ENCODE results near the gene PRSS2.
"Not testable (repeated sequence)": the region's sequence is repeated elsewhere in the genome, so short reads cannot be mapped to it uniquely, and the experiment has no call there.

- not testable (repeated sequence) for TF ChIP-seq CTCF (IDR thresholded peaks at IDR 0.05); POLR2A (IDR thresholded peaks at IDR 0.05; ENCODE audit: low read depth)
Observed at GRCh38 chr7:142775351-142776115, 4.8 kb downstream of the PRSS2 start.
